Liver (tissue), 3 donors: ENCODE data around the gene FUT9.

ENCODE experiments used
- CTCF ChIP-seq: fragments of 150-350 bp; IDR thresholded peaks from 2 replicates; pipeline ENCODE4 v1.5.1; 2017; ENCODE audit warnings: improper control_type of control experiment, low read depth, low read length; ENCODE audit not compliant: missing input control
- MAX ChIP-seq: IDR thresholded peaks from 2 replicates; pipeline ENCODE4 v1.6.1; 2016; ENCODE audit warnings: antibody characterized with exemption
- RAD21 ChIP-seq, 2 donors: IDR thresholded peaks; 2 replicates each; pipeline ENCODE4 v1.6.1; 2016; ENCODE audit warnings: antibody characterized with exemption in 2 of 2, mild to moderate bottlenecking in 2 of 2
- SP1 ChIP-seq: IDR thresholded peaks from 2 replicates; pipeline ENCODE4 v1.6.1; 2018; ENCODE audit warnings: antibody characterized with exemption, mild to moderate bottlenecking
- donor health status: healthy.
- donor health status: healthy.

GRCh38 chr6:96186516-96187195, 170.9 kb downstream of the FUT9 start:
- no peak for TF ChIP-seq CTCF
- TF ChIP-seq MAX: no peak
- TF ChIP-seq RAD21 (IDR thresholded peaks at IDR 0.05): no peak
- no peak for TF ChIP-seq SP1
